ENCODE data around the gene POLR2J.
A peak's percentile ranks its signal among the peaks of the same experiment; 100 is the strongest.
"Not testable (repeated sequence)": the region's sequence is repeated elsewhere in the genome, so short reads cannot be mapped to it uniquely, and the experiment has no call there.

POLR2J gene

GRCh38 chr7:102469972-102470825 is 8.5 kb downstream of the POLR2J start:
- no peak for DNase-seq
- in situ Hi-C loops (cut with HindIII; ENCODE audit: low pct_ligation_motif_present, low pct_unique_long_range_greater_than_20kb, low sequenced_read_pairs), result no loop called here

- DNase-seq, result no peak
- in situ Hi-C loops (cut with HindIII; ENCODE audit: low pct_ligation_motif_present, low pct_unique_long_range_greater_than_20kb, low sequenced_read_pairs), result no loop called here
These were observed 9.3 kb downstream of the POLR2J start for GRCh38 chr7:102469351-102469971.

- DNase-seq, result no peak
- in situ Hi-C loops (cut with HindIII; ENCODE audit: low pct_ligation_motif_present, low pct_unique_long_range_greater_than_20kb, low sequenced_read_pairs), result no loop called here
These were observed 10.0 kb downstream of the POLR2J start for GRCh38 chr7:102468478-102469350.

- in situ Hi-C loops (cut with HindIII; ENCODE audit: low pct_ligation_motif_present, low pct_unique_long_range_greater_than_20kb, low sequenced_read_pairs), result no loop called here
- no peak for DNase-seq
These were observed 10.9 kb downstream of the POLR2J start for GRCh38 chr7:102467581-102468477.

GRCh38 chr7:102466097-102466496 is 12.6 kb downstream of the POLR2J start:
- in situ Hi-C loops (cut with HindIII; ENCODE audit: low pct_ligation_motif_present, low pct_unique_long_range_greater_than_20kb, low sequenced_read_pairs), result no loop called here
- DNase-seq, result no peak

- peak; percentile 91 for DNase-seq
- in situ Hi-C loops (cut with HindIII; ENCODE audit: low pct_ligation_motif_present, low pct_unique_long_range_greater_than_20kb, low sequenced_read_pairs), result no loop called here
These were observed 14.0 kb downstream of the POLR2J start, which contains the start of the genes ALKBH4 and LRWD1 for GRCh38 chr7:102464577-102465280. Gene ALKBH4 (minus strand): TSS chr7:102464863. CDS start chr7:102464836, 27 bp downstream. Gene LRWD1 (plus strand): TSS chr7:102464984. CDS start chr7:102465081, 97 bp downstream.

GRCh38 chr7:102463841-102464576 is 14.7 kb downstream of the POLR2J start:
- in situ Hi-C loops (cut with HindIII; ENCODE audit: low pct_ligation_motif_present, low pct_unique_long_range_greater_than_20kb, low sequenced_read_pairs), result no loop called here

GRCh38 chr7:102460467-102460866 is 18.3 kb downstream of the POLR2J start:
- in situ Hi-C loops (cut with HindIII; ENCODE audit: low pct_ligation_motif_present, low pct_unique_long_range_greater_than_20kb, low sequenced_read_pairs), result no loop called here
- DNase-seq, result no peak

More at GRCh38 chr7:102463841-102464576, 14.7 kb downstream of the POLR2J start:
- DNase-seq, result peak; percentile 56

GRCh38 chr7:102459221-102459844 is 19.4 kb downstream of the POLR2J start:
- no peak for DNase-seq
- in situ Hi-C loops (cut with HindIII; ENCODE audit: low pct_ligation_motif_present, low pct_unique_long_range_greater_than_20kb, low sequenced_read_pairs), result no loop called here

- DNase-seq, result no peak
- in situ Hi-C loops (cut with HindIII; ENCODE audit: low pct_ligation_motif_present, low pct_unique_long_range_greater_than_20kb, low sequenced_read_pairs), result no loop called here
These were observed 21.3 kb downstream of the POLR2J start for GRCh38 chr7:102457352-102457924.

GRCh38 chr7:102456327-102456726 is 22.4 kb downstream of the POLR2J start:
- no peak for DNase-seq
- in situ Hi-C loops (cut with HindIII; ENCODE audit: low pct_ligation_motif_present, low pct_unique_long_range_greater_than_20kb, low sequenced_read_pairs), result no loop called here

- in situ Hi-C loops (cut with HindIII; ENCODE audit: low pct_ligation_motif_present, low pct_unique_long_range_greater_than_20kb, low sequenced_read_pairs), result no loop called here
- no peak for DNase-seq
These were observed 23.1 kb downstream of the POLR2J start for GRCh38 chr7:102455596-102455995.

GRCh38 chr7:102454932-102455331 is 23.8 kb downstream of the POLR2J start:
- DNase-seq; in situ Hi-C loops (cut with HindIII; ENCODE audit: low pct_ligation_motif_present, low pct_unique_long_range_greater_than_20kb, low sequenced_read_pairs): not testable (repeated sequence)

GRCh38 chr7:102454468-102454867 is 24.3 kb downstream of the POLR2J start:
- in situ Hi-C loops (cut with HindIII; ENCODE audit: low pct_ligation_motif_present, low pct_unique_long_range_greater_than_20kb, low sequenced_read_pairs), result no loop called here
- DNase-seq, result no peak

GRCh38 chr7:102453319-102453718 is 25.4 kb downstream of the POLR2J start:
- DNase-seq, result no peak
- in situ Hi-C loops (cut with HindIII; ENCODE audit: low pct_ligation_motif_present, low pct_unique_long_range_greater_than_20kb, low sequenced_read_pairs), result no loop called here

- no peak for DNase-seq
- in situ Hi-C loops (cut with HindIII; ENCODE audit: low pct_ligation_motif_present, low pct_unique_long_range_greater_than_20kb, low sequenced_read_pairs), result no loop called here
These were observed 26.3 kb downstream of the POLR2J start for GRCh38 chr7:102452451-102452850.

Data from ACHN (cell line).